ENCODE data around the gene REPIN1. TPM values are rescaled to one million over a fixed set of nuclear protein-coding genes. Genes with fewer than 3 reads are reported as not detected.

The REPIN1 gene
- total RNA-seq, 4 donors from 2014 or later = 28.9 to 75.4 (median 31.8) TPM

DNA sequence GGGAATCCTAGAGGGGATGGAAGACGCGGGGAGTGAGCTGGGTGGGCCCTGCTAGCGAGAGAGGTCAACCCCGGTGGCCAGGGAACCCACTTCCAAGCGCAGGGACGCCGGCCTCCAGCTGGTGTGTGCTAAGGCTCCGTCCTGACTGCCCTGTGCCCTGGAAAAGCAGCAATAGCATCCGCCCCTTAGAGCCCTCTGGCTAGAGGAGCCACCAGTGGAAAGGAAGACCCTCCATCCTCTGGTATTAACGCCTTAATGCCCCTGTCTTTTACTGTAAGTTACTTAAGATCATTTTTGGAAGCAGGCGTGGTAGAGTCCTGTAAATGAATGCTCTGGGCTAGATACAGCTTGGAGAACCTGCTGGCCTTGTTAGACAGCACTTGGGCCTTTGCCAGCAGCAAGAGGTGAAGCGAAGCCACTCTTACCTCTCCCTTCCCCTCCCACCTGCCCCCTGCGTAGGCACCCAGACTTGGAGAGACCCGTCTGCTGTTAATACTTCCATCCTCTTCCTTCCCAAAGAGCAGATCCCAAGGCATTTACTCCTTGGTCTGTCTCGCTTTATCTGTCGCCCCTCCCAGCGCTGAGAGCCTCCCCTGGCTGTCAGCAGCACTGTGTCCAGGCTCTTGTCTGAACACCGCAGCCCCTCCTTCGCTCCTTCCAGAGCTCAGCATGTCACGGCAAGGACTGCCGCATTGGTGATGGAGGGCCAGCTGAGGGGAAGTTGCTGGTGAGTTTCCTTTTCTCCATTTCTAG lies 4.6 kb downstream of the REPIN1 start:
- TF ChIP-seq, protein P1, sequence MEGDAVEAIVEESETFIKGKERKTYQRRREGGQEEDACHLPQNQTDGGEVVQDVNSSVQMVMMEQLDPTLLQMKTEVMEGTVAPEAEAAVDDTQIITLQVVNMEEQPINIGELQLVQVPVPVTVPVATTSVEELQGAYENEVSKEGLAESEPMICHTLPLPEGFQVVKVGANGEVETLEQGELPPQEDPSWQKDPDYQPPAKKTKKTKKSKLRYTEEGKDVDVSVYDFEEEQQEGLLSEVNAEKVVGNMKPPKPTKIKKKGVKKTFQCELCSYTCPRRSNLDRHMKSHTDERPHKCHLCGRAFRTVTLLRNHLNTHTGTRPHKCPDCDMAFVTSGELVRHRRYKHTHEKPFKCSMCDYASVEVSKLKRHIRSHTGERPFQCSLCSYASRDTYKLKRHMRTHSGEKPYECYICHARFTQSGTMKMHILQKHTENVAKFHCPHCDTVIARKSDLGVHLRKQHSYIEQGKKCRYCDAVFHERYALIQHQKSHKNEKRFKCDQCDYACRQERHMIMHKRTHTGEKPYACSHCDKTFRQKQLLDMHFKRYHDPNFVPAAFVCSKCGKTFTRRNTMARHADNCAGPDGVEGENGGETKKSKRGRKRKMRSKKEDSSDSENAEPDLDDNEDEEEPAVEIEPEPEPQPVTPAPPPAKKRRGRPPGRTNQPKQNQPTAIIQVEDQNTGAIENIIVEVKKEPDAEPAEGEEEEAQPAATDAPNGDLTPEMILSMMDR (IDR thresholded peaks at IDR 0.05; ENCODE audit: low read depth) = no peak

DNA sequence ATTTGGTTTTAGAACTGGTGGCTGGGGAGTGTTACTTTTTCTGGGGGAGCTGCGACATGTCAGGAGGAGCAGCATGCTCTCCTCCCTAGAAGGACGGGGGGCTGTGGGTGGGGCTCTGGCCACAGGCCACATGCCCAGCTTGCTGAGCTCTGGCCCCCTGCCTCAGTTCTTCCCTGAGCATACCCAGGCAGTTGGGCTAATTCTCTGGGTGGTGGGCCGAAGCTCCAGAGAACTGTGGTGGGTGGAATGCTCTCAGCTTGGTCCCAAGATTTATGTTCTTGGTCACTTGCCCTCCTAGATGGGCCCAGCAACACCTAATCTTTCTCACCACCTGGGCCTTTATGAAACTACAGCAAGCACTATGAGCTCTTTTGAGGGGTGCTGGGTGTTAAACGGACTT lies 5.4 kb downstream of the REPIN1 start:
- TF ChIP-seq, protein P1 (IDR thresholded peaks at IDR 0.05; ENCODE audit: low read depth) = no peak

GRCh38 chr7:150374472-150374871 lies 5.8 kb downstream of the REPIN1 start:
- TF ChIP-seq, protein P1 (IDR thresholded peaks at IDR 0.05; ENCODE audit: low read depth) = no peak

DNA sequence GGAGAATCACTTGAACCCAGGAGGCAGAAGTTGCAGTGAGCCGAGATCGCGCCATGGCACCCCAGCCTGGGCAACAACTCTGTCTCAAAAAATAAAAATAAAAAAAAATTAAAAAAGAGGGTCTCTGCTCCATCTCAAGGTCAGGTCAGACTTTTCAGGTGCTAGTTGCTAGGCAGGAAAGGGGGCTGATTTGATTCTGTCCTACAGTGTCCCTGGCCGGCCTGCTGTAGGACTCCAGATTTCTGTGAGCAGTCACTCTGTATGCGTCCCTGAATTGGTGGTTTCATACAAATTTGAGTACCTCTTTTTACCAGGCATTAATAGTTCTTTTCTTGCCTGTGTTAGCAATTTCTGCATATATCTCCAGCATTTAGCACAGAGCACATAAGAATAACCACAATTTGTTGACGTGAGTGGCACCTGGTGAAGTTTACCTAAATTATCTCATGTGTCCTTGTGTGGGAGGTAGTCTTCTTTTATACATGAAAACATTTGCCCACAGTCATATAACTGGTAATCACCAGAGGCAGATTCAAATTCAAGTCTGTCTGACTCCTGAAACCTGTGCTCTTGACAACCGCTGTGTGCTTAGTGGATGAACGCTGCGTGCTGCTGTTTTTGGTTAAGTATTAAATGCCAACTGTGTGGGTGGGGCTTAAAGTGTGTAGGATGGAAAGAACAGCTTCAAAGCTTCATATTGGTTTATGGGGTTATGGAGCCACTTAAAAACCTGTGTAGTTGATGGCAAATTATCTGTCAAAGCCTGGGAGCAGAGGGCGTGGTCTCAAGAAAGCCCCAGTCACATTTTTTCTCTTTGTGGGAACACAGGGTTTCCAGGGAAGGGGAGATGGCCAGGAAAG lies 7.3 kb downstream of the REPIN1 start:
- TF ChIP-seq, protein P1 (IDR thresholded peaks at IDR 0.05; ENCODE audit: low read depth) = no peak

GRCh38 chr7:150376560-150376959 lies 7.9 kb downstream of the REPIN1 start:
- TF ChIP-seq, protein P1 (IDR thresholded peaks at IDR 0.05; ENCODE audit: low read depth) = no peak

- TF ChIP-seq, protein P1 (IDR thresholded peaks at IDR 0.05; ENCODE audit: low read depth) = no peak
Observed at GRCh38 chr7:150377196-150377595, 8.6 kb downstream of the REPIN1 start.

DNA sequence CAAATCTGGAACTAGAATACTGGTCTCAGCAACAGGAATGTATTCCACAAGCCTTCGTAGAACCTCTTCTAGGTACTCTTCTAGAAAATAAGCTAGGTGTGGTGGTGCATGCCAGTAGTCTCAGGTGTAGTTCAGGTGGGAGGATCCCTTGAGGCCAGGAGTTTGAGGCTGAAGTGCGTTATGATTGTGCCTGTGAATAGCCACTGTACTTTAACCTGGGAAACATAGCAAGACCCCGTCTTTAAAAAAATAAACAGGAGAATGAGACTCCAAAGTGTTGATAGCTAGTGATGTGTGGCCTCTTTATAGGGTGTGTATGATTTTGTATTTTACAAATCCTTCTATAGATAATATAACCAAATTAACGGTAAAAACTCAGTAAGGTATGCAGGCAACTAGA lies 9.0 kb downstream of the REPIN1 start:
- TF ChIP-seq, protein P1 (IDR thresholded peaks at IDR 0.05; ENCODE audit: low read depth) = no peak
